ENCODE results near the gene BRAT1.
A peak's percentile ranks its signal among the peaks of the same experiment; 100 is the strongest.
"Not testable (repeated sequence)": the region's sequence is repeated elsewhere in the genome, so short reads cannot be mapped to it uniquely, and the experiment has no call there.

BRAT1 gene

GRCh38 chr7:2564970-2565540 lies 9.7 kb upstream of the BRAT1 start:
- DNase-seq (ENCODE audit: extremely low read depth in 1 of 2, low read depth in 1 of 2): no peak

- DNase-seq (ENCODE audit: extremely low read depth in 1 of 2, low read depth in 1 of 2): not testable (repeated sequence)
These were observed 8.6 kb upstream of the BRAT1 start for GRCh38 chr7:2563955-2564354.

GRCh38 chr7:2559283-2559950 lies 4.1 kb upstream of the BRAT1 start:
- DNase-seq (ENCODE audit: extremely low read depth in 1 of 2, low read depth in 1 of 2): no peak

GRCh38 chr7:2558629-2559282 lies 3.4 kb upstream of the BRAT1 start, which contains the start of gene IQCE:
IQCE (plus strand) TSS chr7:2558979; CDS start chr7:2559182, 203 bp downstream.
- peak; percentile 65 to 88 for DNase-seq (ENCODE audit: extremely low read depth in 1 of 2, low read depth in 1 of 2)

GRCh38 chr7:2554661-2555111 lies 638 bp downstream of the BRAT1 start:
- DNase-seq (ENCODE audit: extremely low read depth in 1 of 2, low read depth in 1 of 2): no peak

GRCh38 chr7:2553831-2554581 lies 1.3 kb downstream of the BRAT1 start:
- no peak for DNase-seq (ENCODE audit: extremely low read depth in 1 of 2, low read depth in 1 of 2)

- no peak for DNase-seq (ENCODE audit: extremely low read depth in 1 of 2, low read depth in 1 of 2)
These were observed 2.2 kb downstream of the BRAT1 start for GRCh38 chr7:2553108-2553507.

GRCh38 chr7:2551418-2551817 lies 3.9 kb downstream of the BRAT1 start:
- no peak for DNase-seq (ENCODE audit: extremely low read depth in 1 of 2, low read depth in 1 of 2)

- DNase-seq (ENCODE audit: extremely low read depth in 1 of 2, low read depth in 1 of 2): no peak
These were observed 8.3 kb downstream of the BRAT1 start for GRCh38 chr7:2546776-2547586.

- DNase-seq (ENCODE audit: extremely low read depth in 1 of 2, low read depth in 1 of 2): no peak
These were observed 9.4 kb downstream of the BRAT1 start for GRCh38 chr7:2545746-2546425.

GRCh38 chr7:2544541-2545188 lies 10.7 kb downstream of the BRAT1 start:
- no peak for DNase-seq (ENCODE audit: extremely low read depth in 1 of 2, low read depth in 1 of 2)

- no peak for DNase-seq (ENCODE audit: extremely low read depth in 1 of 2, low read depth in 1 of 2)
These were observed 12.1 kb downstream of the BRAT1 start for GRCh38 chr7:2542916-2543871.

- no peak for DNase-seq (ENCODE audit: extremely low read depth in 1 of 2, low read depth in 1 of 2)
These were observed 13.1 kb downstream of the BRAT1 start for GRCh38 chr7:2542011-2542915.

- no peak for DNase-seq (ENCODE audit: extremely low read depth in 1 of 2, low read depth in 1 of 2)
These were observed 13.9 kb downstream of the BRAT1 start for GRCh38 chr7:2541291-2542010.

GRCh38 chr7:2540641-2541051 lies 14.7 kb downstream of the BRAT1 start:
- no peak for DNase-seq (ENCODE audit: extremely low read depth in 1 of 2, low read depth in 1 of 2)

GRCh38 chr7:2540133-2540532 lies 15.2 kb downstream of the BRAT1 start:
- DNase-seq (ENCODE audit: extremely low read depth in 1 of 2, low read depth in 1 of 2): no peak
